NCI-H2171 (cell line): ENCODE measurements around the gene TNRC18.

ENCODE experiments used
- DNase-seq: peaks from one replicate; lab custom pipeline; 2025; lab: John Stamatoyannopoulos, UW

The TNRC18 gene

DNA sequence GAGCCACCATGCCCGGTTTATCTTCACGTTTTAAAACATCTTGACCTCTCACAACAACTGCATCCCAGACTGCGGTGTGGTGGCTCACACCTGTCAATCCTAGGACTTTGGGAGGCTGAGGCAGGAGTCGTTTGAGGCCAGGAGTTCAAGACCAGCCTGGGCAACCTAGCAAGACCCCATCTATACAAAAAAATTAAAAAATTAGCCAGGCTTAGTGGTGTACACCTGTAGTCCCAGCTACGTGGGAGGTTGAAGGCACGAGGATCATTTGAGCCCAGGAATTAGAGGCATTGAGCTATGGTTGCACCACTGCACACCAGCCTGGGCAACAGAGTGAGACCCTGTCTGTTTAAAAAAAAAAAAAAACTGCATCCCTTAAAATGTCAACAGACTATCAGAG lies 20.2 kb downstream of the TNRC18 start:
- no peak for DNase-seq

DNA sequence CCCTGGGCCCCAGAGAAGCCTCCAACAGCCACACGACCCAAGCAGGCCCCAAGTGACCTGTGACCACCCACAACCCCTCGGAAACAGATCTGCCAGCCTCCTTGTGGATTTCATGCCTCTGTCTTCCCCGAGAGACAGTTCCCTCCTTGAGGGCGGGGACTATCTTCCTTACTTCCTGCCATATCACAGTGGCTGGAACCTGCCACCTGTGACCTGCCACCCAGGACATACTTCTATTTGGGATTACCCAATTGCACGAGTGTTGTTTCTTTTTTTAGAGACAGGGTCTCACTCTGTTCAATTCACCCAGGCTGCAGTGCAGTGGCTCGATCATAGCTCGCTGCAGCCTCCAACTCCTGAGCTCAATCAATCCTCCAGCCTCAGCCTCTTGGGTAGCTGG lies 25.9 kb downstream of the TNRC18 start:
- no peak for DNase-seq

DNA sequence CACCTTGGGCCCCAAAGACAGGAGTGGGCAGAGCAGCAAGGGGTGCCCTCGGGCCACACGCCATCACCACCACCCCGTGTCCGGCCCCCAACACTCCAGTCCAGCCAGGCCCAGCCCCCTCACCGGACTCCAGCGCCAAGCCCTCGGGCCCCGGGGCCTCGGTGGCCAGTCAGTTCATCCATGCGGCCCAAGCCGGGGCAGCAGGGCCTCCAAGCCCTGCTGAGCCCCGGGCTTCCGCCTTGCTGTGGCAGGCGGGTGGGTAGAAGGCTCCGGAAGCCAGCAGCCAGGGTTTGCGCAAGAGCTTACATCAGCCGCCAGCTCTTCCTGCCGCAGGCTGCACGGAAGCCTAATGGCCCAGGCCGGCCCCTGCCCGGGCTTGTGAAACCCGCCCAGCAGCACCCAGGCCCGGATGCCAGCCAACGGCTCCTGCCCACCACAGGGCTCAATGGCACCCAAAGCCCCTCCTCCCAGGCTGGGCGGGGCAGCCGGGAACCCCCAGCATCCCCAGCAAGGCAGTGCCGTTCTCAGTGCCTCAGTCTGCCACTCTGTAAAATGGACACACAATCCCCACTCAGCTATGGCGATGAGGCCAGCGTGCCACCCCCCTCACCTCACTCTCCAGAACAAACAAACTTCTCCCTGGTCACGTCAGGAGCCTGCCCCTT lies 26.5 kb downstream of the TNRC18 start:
- DNase-seq: no peak

DNA sequence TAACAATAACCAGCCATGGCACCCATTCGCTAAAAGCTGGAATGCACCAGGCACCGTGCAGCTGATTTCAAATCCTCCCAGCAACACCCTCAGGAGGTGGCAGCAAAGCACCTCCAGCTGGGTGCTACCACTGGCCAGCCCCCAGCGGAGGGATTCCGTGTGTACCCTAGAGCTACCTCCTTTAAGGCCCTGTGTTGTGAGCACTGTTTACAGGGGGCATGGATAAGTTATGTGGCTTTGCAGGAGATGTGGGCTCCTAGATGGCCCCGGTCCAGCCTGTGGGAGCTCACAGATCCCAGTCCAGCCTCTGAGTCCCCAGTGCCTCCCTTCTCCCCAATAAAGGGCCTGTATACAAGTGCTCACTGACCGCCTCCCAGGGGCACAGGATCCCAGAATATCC lies 27.1 kb downstream of the TNRC18 start:
- DNase-seq: no peak

DNA sequence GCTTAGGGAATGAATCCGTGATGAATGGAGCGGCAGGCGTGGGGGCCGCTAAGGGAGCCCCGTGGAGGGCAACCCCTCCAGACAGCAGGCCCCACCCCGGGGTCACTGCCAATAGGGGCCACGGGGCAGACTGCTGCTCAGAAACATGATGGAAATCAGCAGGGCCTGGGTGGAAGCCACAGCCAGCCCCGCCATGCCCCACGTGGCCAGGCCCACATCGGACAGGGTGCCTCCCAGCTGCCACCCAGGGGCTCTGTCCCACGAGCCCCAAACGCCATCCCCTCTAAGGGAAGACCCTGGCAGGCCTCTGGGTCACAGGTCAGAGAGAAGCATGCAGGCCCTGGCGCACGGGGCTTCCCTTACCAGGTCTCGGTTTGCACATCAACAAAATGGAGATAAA lies 28.4 kb downstream of the TNRC18 start:
- no peak for DNase-seq

DNA sequence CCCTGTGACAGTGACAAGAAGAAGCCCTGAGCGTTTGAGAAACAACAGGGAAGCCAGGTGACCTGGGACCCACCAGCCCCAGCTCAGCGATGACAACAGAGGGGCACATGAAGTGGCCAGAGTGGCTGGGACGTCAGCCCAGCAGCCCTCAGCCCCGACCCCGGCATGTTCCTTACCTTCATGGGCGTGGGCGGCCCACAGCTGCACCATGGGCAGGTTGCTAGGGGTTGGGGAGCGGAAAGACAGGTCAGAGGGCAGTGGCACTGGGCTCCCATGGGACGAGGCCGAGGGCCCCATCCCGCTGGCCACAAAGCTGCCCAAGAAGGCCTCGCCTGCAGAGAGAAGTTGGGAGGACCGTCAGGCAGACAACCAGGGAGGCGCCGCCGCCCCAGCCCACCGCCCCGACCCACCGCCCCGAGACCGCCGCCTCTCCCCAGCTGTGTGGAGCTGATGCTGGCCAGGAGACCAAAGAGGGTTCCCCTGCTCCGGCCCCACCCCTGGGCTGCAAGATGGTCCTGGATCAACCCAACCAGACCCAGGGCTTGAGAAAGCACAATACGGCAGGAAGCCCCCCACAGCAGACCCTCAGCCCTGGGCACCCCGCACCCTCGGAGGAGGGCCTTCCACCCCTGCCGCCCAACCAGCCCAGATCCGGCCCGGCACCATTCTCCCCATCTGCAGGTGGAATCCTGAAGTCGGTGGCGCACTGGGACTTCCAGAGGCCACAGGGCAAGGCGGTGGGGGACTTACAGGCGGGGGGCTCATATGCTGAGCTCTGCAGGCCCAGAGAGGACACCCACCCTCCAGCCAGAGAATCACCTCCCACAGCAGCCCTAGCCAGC lies 29.1 kb downstream of the TNRC18 start:
- no peak for DNase-seq

DNA sequence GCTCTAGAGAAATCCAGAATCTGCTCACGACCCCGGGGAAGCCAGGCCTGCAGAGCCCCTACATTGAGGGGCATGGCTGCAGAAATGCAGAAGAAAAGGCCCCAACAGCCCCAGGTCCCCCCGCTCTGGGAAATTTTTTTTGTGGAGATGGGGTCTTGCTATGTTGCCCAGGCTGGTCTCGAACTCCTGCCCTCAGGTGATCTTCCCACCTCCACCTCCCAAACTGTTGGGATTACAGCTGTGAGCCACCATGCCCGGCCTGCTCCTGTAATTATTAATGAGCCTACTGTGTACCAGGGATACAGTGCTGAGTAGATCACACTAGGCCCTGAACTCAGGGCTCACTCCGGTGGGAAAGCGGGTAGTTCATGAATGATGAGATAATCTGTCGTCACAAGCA lies 29.9 kb downstream of the TNRC18 start:
- DNase-seq: no peak

DNA sequence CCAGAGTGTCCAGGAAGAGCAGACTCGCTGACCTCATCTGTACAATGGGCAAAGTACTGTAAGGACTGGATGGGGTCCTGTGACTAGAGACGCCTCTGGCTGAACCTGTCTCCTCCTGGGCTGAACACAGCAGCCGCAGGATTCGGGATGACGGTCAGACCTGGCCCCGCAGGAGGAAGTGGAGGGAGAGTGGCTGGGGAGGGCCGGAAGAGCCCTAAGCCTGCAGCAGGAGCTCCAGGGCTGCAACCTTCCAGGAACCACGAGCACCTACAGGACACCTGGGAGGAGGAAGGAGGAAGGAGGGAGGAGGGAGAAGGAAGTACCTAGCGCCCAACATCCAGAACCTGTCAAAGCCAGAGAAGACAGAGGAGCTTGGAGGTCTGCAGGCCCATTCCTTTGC lies 30.3 kb downstream of the TNRC18 start:
- no peak for DNase-seq

DNA sequence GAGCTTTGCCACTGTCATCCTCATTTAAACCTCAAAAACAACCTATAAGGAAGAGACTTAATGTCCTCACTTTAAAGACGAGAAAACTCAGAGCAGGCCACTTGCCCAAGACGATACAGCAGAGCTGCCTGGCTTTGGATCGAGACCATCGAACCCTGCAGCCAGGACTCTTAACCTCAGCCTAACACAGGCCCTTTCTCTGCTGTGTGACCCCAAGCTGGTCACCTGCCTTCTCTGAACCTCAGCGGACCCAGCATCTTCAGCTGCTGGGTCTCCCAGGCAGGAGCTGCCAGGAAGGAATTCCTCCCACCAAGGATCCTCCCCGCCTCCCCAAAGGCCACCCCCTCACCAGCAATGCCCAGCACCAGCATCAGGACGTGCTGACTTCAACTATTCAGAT lies 32.7 kb downstream of the TNRC18 start:
- no peak for DNase-seq

DNA sequence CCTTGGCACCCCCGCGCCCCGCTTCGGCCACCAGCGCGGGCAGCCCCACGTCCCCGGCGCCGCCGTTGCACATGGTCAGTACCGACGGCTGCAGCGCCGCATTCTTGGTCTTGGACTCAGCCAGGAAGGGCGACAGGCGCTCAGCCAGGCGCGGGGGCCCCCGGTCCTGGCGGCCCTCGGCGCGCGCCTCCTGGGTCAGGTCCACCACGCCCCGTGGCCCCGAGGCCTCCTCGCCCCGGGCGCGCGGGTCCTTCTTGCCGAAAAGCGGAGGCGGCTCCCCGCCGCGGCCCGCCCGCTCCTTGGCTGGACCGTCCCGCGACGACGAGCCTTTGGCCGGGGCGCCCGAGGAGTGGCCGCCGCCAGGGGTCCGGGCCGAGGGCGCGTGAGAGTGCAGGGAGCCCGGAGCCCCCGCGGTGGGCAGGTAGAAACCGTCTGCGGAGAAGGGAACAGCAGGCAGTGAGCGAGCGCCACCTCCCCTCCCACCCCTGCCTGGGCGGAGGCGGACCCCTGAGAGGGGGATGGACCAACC lies 34.7 kb downstream of the TNRC18 start:
- no peak for DNase-seq

DNA sequence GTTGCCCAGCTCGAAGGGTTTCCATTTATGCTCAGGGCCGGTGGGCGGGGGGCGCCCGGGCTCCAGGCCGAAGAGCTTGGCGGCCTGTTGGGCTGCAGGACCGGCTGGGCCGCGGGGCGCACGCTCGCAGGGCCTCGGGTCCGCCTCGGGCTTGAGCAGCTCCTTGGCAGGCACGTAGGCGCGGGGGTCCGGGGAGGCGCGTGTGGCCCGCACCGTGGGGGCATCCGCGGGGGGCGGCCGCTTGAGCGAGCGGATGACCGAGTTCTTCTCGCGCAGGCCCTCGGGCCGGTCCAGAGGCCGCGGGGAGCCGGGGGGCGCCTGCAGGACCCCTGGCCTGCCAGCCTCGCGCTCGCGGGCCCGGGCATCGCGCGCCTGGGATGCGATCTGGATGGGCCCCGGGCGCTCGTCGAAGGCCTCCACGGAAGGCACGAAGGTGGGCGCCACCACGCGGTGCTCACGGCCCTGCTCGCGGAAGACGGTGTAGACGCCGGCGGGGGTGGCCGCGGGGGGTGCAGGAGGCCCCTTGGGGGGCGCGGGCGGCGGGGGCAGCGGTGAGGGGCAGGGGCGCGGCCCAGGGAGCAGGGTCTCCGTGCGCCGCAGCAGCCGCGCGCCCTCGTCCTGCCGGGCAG lies 35.2 kb downstream of the TNRC18 start:
- DNase-seq: no peak

DNA sequence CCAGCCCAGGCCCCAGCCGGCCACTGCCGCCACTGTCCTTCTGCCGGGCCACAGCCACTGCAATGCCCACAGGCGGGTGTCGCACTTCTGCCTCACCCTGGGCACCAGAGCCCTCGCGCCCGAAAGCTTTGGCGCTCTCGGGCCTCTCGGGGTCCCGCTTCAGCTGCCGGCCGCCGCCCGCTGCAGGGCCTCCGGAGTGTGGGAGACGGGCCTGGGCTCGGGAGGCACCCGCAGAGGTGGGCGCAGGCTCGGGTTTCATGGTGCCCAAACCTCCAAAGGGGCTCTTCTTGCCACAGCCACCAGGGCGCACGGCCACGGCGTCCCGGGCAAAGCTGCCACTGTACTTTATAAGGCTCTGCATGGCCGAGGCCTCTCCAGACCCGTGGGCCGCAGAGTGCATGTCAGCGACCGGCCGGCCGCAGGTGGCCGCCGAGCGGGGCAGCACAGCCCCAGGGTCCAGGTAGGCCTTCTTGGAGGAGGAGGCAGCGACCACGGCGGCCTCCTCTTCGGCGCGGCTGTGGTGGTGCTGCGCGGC lies 35.9 kb downstream of the TNRC18 start:
- no peak for DNase-seq

DNA sequence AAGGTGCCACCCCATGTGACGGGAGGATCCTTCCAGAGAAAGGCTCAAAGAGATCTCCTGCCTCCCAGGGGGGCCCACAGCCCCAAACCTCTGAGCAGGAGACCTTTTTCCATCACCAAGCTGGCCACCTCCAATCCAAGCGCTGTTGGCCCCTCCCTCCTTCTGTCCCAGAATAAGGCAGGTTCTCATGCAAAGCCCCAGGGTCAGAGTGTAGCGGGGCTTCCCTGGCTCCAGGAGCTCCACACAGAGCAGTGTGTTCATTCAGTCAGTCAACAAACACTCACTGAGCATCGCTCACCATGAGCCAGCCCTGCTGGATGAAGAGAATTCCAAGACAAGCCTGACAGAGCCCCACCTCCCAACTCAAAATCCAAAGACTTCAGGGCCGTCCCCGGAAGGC lies 39.0 kb downstream of the TNRC18 start:
- no peak for DNase-seq

DNA sequence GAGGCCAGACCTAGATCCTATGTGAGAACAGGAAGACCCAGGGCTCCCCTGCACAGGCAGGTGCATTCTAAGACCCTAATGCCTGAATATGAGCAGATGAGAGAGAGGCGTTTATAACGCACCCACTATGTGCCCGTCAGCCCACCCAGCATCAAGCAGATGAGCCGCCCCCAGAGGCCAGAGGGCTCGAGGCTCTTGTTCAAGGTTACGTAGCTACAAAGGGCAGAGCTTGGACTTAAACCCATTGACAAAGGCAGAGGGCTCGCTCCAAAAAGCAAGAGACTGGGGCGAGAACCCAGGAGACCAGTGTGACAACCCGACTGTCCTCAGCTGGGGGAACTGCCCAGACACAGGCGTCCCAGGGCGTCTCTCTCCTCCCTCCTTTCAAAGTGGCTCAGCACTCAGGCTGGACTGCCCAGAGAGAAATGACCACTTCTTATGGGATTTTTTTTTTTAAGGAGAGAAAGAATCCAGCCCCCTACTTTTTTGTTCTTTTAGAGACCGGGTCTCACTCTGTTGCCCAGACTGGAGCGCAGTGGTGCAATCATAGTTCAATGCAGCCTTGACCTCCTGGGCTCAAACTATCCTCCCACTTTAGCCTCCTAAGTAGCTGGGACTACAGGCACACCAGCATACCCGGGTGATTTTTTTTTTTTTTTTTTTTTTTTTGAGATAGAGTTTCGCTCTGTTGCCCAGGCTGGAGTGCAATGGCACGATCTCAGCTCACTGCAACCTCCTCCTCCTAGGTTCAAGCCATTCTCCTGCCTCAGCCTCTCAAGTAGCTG lies 40.1 kb downstream of the TNRC18 start:
- no peak for DNase-seq

DNA sequence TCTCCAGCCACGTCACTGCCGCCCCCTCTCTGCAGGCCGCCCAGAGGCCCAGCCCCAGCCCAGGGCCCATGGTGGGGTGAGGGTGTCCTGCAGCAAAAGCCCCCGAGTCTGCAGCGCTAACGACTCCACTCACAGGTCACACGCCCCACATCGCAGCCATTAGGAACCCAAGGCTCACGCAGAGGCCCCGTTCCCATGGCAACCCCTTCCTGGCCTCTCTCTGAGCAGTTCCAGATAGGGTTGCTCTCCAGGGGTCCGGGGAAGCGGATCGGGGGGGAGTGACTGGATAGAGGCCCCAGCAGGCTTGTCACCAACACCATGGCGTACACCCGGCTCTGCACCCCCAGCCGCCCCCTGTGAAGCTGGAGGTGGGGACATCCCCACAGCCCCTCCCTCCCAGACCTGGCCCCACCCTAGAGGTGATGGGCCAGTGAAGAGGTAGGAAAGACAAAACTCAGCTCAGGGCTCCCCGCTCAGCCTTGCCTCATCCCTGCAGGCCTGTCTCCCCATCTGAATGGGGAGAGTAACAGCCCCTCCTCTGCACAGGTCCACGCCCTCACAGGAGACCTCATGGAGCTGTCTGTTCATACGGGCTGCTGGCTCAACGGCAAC lies 41.2 kb downstream of the TNRC18 start:
- DNase-seq: no peak

DNA sequence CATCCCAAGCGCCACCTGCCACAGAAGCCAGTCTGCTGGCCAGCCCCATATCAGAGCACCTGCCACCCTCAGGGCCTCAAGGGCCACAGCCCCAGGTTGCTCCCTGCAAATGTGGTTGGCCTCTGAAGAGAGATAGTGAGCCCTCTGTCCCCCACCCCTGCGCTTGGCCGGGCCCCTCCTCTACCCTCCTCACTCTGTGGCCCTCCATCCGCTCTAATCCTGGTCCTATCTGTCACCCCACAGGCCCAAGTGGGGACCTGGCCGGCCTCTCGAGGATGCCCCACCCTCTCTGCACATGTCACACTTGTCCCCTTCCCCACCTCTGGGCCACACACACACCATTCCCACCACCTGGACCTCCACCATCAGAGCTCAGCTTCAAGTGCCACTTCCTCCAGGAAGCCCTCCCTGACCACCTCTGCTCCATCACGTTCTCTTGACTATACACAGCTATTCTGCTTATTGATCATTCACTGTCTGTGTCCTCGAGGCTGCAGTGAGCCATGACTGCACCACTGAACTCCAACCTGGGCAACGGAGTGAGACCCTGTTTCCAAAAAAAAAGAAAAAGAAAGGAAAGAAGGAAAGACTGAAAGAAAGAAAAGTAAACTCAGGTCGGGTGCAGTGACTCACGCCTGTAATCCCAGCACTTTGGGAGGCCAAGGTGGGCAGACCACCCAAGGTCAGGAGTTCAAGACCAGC lies 42.4 kb downstream of the TNRC18 start:
- DNase-seq: no peak

DNA sequence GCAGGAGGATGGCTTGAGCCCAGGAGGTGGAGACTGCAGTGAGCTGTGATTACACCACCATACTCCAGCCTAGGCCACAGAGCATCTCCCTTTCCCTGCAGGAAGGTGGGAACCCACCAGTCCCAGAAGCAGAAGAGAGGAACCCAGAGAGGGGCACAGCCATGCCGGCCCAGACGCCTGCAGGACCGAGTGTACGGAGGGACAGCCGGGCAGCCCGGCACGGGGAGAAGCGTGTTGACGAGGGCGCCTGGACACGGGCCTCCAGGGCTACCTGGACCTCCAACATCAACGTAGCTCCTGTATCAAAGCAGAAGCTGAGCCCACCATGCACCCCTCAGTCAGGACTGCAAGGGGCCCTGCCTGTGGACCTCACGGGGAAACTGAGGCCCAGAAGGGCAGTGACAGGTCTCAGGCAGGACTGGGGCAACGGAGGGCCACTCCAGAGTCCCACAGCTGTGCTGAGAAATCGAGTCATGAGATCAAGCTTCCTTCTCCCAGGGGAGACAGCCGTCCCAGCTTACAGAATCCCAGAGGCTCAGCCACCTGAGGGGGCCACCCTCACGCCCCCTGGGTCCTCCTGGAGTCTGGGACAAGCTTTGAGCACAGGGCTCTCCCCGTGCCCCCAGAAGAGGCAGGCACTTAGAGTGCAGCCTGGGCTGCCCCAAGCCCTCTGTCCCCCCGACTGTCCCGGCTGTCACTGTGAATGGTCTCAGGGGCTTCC lies 43.1 kb downstream of the TNRC18 start:
- DNase-seq: no peak

DNA sequence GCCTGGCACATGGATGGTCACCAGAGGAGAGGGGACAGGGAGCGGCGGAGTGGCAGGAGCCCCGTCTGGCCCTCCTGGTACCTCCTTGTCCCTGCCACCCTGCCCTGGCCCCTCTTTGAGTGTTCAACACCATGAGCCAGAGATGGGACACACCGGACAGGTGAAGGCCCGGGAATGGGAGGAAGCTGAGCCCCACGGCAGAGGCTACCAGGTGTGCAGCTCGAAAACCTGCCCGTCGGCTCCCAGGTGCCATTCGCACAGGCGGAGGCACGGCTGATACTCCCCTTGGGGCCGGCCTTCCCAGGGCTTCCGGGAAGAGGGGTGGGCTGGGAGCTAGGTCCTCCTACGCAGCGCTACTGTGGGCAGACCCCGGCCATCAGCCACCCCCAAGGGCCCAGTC lies 44.1 kb downstream of the TNRC18 start:
- no peak for DNase-seq

DNA sequence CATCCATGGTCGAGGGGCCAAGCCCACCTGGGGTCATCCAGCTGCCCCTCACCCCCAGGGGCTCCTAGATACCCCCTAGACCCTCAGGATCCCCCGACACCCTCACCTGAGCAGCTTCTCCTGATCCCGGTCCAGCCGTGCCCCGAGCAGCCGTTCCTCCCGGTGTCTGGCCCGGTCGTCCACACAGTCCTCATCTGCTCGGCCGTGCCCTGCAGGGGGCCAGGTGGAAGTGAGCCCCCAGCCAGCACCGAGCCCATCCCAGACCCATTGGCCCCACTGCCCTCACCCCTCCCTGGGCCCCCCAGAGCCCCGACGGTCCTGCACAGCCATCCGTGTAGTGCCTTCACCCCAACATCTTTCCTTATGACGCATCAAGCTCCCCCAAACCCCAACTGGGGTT lies 45.8 kb downstream of the TNRC18 start:
- no peak for DNase-seq

DNA sequence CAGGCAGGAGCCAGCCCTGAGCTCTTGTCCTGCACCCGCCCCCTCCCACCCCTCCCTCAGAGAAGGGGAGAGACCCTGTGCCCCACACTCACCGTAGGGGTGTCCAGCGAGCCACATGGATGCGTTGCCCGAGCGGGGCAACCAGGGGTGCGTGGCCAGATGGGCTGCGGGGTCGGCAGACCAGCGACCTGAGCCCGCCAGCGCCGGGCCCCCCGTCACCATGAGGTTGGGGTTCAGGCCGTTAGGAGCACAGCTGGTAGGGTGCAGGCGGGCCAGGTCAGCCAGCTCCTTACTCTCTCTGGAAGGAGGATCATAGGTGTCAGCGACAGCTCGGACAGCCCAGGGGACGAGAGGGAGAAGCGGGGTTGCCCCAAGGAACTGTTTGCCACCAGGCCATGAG lies 46.4 kb downstream of the TNRC18 start:
- DNase-seq: no peak
